HG02763 (cell line): ENCODE data around the gene TSHR.
"Not testable (repeated sequence)": the region's sequence is repeated elsewhere in the genome, so short reads cannot be mapped to it uniquely, and the experiment has no call there.

Experiments
- ATAC-seq: cut with Tn5 transposase; IDR thresholded peaks from one replicate; pipeline ENCODE4 v1.9.1; 2021; ENCODE audit warnings: mild to moderate bottlenecking, moderate library complexity; ENCODE audit not compliant: unreplicated experiment

TSHR gene

DNA sequence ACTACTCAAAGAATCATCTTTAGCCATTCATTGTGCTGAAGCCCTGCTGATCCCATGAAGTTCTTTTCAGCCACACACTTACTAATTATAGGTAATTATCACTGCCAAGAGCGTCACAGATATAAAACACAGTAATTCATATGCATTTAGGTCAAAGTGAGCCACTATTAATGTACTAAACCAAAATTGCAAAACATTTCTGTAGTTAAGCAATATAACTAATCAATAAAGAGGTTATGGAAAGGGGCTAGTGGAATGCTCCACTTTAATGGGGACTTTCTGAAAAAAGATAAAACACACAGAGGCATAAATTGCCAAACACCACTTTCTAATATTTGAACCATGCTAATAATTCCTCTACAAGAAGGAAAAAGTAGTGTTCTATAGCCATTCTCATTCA, 7.1 kb upstream of the TSHR start:
- no peak for ATAC-seq

DNA sequence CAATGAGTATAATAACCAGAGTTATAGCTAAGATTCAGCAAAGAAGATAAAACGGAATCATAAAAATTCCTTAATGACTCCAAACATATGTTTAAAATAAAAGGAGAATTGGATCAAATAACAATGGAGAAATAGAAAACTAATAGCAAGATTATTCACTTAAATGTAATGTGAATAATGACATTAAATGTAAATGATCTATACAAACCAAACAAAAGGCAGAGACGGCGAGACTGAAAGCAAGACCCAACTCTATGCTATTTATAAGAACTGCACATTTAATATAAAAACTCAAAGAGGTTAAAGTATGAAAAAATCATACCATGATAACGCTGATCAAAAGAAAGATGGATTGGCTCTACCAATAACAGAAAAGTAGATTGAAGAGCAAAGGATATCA, 3.9 kb upstream of the TSHR start:
- no peak for ATAC-seq

DNA sequence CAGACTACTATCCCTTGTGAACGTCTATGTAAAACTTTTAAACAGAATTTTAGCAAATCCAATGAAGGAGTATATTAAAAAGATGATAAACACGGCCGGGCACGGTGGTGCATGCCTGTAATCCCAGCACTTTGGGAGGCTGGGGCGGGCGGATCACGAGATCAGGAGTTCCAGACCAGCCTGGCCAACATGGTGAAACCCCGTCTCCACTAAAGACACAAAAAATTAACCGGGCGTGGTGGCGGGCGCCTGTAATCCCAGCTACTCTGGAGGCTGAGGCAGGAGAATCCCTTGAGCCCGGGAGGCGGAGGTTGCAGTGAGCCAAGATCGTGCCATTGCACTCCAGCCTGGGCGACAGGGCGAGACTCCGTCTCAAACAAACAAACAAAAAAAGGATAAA, 2.2 kb upstream of the TSHR start:
- ATAC-seq = not testable (repeated sequence)

- no peak for ATAC-seq
Measured at GRCh38 chr14:80954687-80955299, 628 bp upstream of the TSHR start.

GRCh38 chr14:80956102-80956501, 681 bp downstream of the TSHR start:
- no peak for ATAC-seq

GRCh38 chr14:80956922-80957321, 1.5 kb downstream of the TSHR start:
- ATAC-seq = no peak

DNA sequence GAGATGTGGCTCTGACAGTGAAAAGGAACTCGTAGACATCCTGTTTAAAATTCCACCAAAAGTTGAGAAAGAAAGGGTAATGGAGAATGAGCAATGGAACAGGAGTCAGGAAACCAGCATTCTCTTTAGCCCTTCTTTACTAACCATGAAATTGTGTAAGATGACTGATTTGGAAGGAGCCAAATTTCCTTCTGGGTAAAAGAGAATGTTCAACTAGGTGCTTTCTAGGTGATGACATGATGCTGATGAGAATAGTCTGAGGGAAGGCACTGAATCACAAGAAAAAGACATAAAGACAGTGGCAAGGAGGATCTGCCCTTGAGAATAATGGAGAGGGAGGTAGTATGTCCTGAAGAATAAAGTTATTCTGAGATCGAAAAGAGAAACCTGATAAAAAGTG, 2.2 kb downstream of the TSHR start:
- ATAC-seq = no peak

GRCh38 chr14:80958226-80958625, 2.8 kb downstream of the TSHR start:
- ATAC-seq = no peak

DNA sequence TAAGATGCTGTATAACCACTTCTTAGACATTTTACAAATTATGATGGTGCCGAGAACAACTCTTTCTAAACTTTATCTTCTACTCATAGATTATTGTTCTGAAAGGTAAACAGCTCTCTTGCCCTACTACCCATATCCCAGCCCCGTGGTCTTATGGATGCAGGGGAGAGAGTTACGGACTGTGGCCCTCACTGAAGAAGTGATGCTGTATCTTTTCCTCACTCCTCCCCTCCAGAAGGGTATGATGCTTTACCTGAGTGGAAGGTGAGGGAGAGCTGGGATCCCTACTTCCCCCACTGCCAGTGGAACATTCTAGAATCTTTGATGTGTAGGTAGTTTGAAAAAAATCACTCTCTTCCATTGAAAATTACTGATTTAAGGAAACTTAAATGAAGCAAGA, 3.5 kb downstream of the TSHR start:
- ATAC-seq = no peak

DNA sequence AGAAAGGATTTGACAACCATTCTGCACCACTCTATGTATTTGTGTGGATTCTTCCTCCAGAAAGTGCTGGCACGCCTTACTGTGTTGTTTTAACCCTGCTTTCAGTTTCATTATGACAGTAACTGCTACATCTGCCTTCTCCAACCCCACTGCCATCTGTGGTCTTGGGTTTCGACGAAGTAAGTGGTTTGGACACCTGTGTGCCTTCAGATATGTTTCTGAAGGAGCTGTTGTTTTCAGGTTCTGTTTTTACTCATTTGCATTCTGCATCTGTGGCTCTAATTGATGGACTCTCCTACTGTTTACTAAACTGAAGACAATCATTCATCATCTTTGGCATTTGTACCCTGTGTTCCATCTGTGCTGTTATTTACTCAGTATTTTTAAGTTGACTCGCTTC, 4.1 kb downstream of the TSHR start:
- ATAC-seq = peak; percentile 97

DNA sequence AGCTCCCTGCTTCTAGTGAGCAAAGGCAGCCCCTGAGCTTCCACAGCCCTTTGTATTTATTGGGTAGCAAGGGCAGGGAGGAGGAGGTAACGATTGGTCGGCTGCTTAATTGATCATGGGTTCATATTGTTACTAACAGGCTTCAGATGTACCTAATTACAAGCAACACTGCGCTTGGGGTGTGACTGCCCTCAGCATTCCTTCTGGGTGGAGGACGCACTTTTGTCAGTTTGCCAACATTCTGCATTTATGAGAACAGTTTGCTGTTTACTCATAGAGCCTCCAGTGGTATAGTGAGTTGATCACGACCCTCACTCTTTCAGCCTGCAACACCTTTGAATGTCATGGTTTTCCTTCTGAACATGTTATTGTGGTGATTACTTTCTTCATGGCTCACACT, 9.6 kb downstream of the TSHR start:
- ATAC-seq = no peak

GRCh38 chr14:80973931-80974641, 18.7 kb downstream of the TSHR start:
- no peak for ATAC-seq

- ATAC-seq = no peak
Measured at GRCh38 chr14:80974679-80975078, 19.3 kb downstream of the TSHR start.

- ATAC-seq = no peak
Measured at GRCh38 chr14:80977221-80977620, 21.8 kb downstream of the TSHR start.

DNA sequence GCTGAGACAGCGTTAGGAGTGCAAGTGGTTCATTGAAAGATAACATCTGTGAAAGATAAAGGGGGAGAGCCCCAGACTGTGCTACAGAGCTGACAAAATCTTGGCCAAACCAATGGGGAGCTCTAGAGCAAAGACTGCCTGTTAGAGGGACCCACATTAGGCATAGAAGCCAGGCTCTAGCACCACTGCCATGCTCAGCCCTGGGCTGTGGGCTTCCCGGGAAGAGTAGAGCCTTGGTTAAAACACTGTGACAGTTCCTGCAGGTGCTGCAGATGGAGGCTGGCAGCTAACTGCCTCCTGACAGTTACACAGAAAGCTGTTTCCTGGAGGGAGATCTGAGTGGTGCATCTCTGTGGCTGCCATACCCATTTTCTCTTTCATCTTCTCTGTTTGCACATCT, 23.0 kb downstream of the TSHR start:
- ATAC-seq = no peak

DNA sequence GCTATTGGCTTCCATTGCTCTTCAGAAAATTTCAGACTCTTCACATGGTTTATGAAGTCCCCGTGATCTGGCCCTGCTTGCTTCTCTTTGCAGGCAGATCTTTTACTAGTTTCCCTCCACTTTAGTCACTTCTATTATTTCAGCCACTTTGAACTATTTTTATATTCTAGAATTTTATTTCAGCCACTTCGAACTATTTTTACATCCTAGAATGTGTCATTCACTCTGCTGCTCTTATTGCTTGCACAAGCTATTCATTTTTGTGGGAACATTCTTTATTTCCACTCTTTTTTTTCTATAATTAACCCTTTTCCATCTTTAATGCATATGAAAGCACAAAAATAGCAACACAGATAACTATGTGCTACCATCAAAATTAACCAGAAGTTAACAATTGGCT, 24.5 kb downstream of the TSHR start:
- no peak for ATAC-seq

- no peak for ATAC-seq
Measured at GRCh38 chr14:80981156-80981555, 25.7 kb downstream of the TSHR start.

DNA sequence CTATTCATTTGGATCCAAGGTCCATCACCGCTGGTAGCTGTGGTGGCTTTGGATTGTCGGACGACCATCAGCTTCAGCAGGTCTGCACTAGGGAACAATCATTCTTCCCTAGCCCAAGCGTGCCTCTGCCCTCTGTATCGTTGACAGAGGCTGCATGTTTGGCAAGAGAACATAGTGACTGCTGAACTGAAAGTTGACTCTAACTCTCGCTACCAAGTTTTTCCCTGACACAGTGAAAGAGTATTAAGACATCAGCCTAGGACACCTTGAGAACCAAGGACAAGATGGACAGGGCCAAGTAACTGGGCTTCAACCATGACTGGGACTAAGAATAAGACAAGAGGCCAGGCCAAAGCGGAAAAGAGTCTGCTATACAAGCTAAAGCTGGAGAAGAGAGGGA, 26.3 kb downstream of the TSHR start:
- no peak for ATAC-seq

- ATAC-seq = no peak
Measured at GRCh38 chr14:80982711-80983110, 27.3 kb downstream of the TSHR start.

DNA sequence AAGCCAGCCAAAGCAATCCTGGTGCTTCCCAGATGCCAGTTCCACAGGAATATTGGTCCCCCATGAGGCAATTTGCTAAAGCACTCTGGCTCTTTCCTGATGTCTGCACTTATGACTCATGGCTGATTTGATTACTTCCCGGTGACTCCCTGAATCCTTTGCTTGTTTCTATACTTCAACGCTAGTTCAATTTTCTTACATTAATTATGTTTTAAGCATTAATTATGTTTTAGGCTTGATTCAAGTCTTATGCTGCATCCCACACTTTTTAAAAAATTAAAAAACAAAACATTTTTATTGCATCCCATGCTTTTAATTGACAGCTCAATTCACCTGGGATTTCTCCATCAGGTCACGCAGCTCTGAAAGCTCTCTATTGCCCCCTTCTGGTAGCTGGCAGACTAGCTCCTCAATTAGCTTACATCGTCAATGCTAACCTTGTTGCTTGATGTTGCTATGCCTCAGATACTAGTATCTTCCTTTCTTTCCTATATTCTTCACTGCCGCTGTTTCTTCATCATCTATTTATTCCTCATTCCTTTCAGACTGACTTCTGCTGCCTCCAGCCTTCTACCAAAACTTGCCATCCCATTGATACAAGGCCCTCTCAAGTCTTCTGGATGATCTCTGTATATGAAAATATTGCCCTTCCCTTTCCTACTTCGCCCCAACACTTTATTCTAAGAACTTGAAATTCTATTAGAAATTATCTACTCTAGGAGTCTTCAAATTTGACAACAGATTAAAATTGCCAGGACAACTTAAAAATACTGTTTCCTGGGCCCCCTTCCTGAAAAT, 32.0 kb downstream of the TSHR start:
- no peak for ATAC-seq

DNA sequence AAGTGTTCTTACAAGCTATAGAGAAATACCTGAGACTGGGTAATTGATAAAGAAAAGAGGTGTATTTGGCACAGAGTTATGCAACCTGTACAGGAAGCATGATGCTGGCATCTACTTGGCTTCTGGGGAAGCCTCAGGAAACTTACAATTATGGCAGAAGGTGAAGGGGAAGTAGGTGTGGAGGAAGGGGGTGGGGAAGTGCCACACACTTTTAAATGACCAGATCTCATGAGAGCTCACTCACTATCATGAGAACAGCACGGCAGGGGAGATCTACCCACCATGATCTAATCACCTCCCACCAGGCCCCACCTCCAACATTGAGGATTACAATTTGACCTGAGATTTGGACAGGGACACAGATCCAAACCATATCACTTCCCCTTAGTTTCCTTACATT, 32.8 kb downstream of the TSHR start:
- ATAC-seq = no peak
